ENCODE measurements around the gene EEF2KMT.
"Not testable (repeated sequence)": the region's sequence is repeated elsewhere in the genome, so short reads cannot be mapped to it uniquely, and the experiment has no call there.

- TF ChIP-seq EZH2 (IDR thresholded peaks at IDR 0.05; ENCODE audit: borderline replicate concordance, low read length); CTCF (IDR thresholded peaks at IDR 0.05; ENCODE audit: low read length): not testable (repeated sequence)
Observed at GRCh38 chr16:5097470-5098220, at the start of gene EEF2KMT.

All from OCI-LY1 (cell line).